ENCODE data around the gene PAX8.
A peak's percentile ranks its signal among the peaks of the same experiment; 100 is the strongest.

Gene PAX8

DNA sequence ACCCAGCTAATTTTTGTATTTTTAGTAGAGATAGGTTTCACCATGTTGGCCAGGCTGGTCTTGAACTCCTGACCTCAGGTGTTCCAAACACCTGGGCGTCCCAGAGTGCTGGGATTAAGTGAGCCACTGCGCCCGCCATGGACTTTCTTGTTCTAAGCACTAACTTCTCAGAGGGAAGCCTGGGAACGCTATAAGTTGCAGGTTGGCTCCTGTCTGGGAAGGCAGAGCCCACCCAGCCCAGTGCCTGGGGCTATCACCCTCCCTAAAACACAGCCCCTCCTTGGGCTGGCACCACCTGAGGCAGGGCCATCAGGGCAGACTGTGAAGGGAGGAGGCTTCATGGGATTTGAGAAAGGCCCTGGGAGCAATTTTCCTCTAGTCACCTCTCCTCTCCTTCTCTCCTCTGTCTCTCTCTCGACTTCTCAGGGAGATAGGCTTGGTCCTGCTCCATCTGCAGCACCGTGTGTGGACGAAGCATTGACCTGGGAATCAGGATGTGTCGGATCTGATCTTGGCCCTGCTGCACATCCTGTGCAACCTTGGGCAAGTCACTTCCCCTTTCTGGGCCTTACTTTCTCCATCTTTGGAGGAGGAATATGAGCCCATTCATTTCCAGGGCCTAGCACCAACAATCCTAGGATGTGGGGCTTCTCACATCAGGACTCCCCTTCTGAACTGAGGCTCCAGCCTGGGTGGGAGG lies 94.0 kb downstream of the PAX8 start:
- peaks cover 37% of the 10 kb centered on the region for H3K36me3 ChIP-seq (ENCODE audit: control insufficient read depth, insufficient read depth, low read length)
- H3K27me3 ChIP-seq (replicated peaks; ENCODE audit: control insufficient read depth, insufficient read depth, low read length, poor library complexity, severe bottlenecking): no peaks in the 10 kb centered on the region
- no peak for DNase-seq
- H3K9me3 ChIP-seq (ENCODE audit: control insufficient read depth, low read length): no peaks in the 10 kb centered on the region
- H3K4me1 ChIP-seq (ENCODE audit: control insufficient read depth, insufficient read depth, low read length, poor library complexity, severe bottlenecking): peaks cover 55% of the 10 kb centered on the region
- H3K27ac ChIP-seq (ENCODE audit: insufficient read depth, low read length, poor library complexity, severe bottlenecking): peak overlapping the region; percentile 15
- no peak overlapping the region for H3K4me3 ChIP-seq (ENCODE audit: insufficient read depth, low read depth, low read length, poor library complexity, severe bottlenecking)

DNA sequence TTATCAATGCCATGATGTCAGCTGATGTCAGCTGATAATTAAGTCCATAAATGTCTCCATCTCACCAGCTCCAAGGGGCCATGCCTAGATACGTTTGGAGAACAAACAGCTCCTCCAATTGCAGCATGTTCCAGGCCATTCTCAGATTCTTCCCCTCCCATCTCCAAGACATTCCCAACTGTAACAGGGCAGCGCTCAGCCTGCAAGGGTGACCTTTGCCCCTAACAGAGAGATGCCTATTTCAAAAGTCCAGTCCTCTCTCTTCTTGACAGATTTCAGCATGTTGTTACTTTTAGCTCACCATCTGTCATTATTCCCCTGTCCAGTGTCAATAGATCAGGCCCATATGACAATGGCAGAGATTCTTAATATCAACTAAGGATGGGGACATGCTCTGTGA lies 95.0 kb downstream of the PAX8 start:
- DNase-seq: no peak
- no peaks in the 10 kb centered on the region for H3K9me3 ChIP-seq (ENCODE audit: control insufficient read depth, low read length)
- peaks cover 65% of the 10 kb centered on the region for H3K4me1 ChIP-seq (ENCODE audit: control insufficient read depth, insufficient read depth, low read length, poor library complexity, severe bottlenecking)
- H3K27ac ChIP-seq (ENCODE audit: insufficient read depth, low read length, poor library complexity, severe bottlenecking): no peak overlapping the region
- no peak overlapping the region for H3K4me3 ChIP-seq (ENCODE audit: insufficient read depth, low read depth, low read length, poor library complexity, severe bottlenecking)
- H3K36me3 ChIP-seq (ENCODE audit: control insufficient read depth, insufficient read depth, low read length): peaks cover 37% of the 10 kb centered on the region
- no peaks in the 10 kb centered on the region for H3K27me3 ChIP-seq (replicated peaks; ENCODE audit: control insufficient read depth, insufficient read depth, low read length, poor library complexity, severe bottlenecking)

DNA sequence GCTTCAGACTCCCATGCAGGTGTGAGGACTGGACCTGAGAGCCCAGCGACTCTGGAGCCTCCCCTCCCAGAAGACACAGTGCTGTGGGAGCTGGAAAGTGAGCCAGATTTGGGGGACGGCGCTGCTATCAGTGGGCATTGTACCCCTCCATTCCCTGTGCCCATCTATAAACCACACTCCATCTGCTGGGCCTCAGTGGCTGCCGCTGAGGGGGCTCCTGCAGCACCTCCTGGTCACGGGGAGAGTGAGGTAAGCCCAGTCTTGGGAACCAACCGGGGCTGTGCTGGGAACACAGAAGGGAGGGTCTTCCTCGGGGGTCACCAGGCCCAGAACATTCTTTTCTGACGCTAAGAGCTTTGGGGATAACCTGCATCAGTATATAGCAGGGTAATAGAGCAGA lies 95.5 kb downstream of the PAX8 start:
- Histone ChIP-seq H3K36me3 (ENCODE audit: control insufficient read depth, insufficient read depth, low read length) (peaks cover 37% of the 10 kb centered on the region), H3K4me1 (ENCODE audit: control insufficient read depth, insufficient read depth, low read length, poor library complexity, severe bottlenecking) (peaks cover 69% of the 10 kb centered on the region), H3K27me3 (replicated peaks; ENCODE audit: control insufficient read depth, insufficient read depth, low read length, poor library complexity, severe bottlenecking) (no peaks in the 10 kb centered on the region), H3K27ac (ENCODE audit: insufficient read depth, low read length, poor library complexity, severe bottlenecking) (no peak overlapping the region), H3K9me3 (ENCODE audit: control insufficient read depth, low read length) (no peaks in the 10 kb centered on the region), H3K4me3 (ENCODE audit: insufficient read depth, low read depth, low read length, poor library complexity, severe bottlenecking) (no peak overlapping the region)
- no peak for DNase-seq

GRCh38 chr2:113182471-113183260 lies 96.1 kb downstream of the PAX8 start:
- Histone ChIP-seq H3K4me3 (ENCODE audit: insufficient read depth, low read depth, low read length, poor library complexity, severe bottlenecking) (no peak overlapping the region), H3K27ac (ENCODE audit: insufficient read depth, low read length, poor library complexity, severe bottlenecking) (no peak overlapping the region), H3K36me3 (ENCODE audit: control insufficient read depth, insufficient read depth, low read length) (peaks cover 39% of the 10 kb centered on the region), H3K9me3 (ENCODE audit: control insufficient read depth, low read length) (no peaks in the 10 kb centered on the region), H3K27me3 (replicated peaks; ENCODE audit: control insufficient read depth, insufficient read depth, low read length, poor library complexity, severe bottlenecking) (no peaks in the 10 kb centered on the region), H3K4me1 (ENCODE audit: control insufficient read depth, insufficient read depth, low read length, poor library complexity, severe bottlenecking) (peaks cover 69% of the 10 kb centered on the region)
- DNase-seq: no peak

DNA sequence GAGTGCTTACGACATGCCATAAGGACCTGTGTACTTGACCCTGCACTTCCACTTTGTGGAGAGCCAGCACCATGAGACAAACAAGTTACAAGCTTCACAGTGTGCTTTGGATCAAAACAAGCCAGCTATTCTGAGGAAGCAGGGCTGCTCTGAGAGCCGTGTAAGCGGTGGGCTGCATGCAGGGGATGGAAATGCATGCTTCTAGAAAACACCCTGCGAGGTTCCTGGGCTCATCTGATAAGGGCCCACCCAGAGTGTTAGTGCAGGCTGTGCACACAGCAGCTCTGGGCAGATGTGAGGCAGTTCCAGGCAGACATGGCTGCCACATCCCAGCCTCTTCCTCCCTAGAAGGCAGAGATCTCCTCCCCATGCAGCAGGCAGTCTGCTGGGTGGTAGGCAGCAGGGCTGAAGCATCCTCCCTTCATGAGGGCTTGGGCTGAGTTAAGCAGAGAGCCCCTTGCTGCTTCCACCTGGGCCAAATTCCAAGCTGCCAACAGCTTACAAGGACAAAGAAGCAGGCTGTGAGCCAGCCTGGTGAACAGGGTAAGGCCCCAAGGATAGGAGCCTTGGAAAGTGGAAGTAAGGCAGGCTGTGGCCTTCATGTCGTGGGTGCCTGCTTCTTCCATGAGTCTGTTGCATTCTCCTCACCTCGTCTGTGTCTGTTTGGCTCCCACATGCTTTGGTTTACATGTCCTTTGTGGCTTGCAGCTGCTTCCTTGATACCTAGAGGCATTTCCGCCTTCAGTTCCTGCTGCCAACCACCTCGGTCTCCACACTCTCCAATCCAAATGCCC lies 97.3 kb downstream of the PAX8 start:
- Histone ChIP-seq H3K9me3 (ENCODE audit: control insufficient read depth, low read length) (no peaks in the 10 kb centered on the region), H3K27ac (ENCODE audit: insufficient read depth, low read length, poor library complexity, severe bottlenecking) (peak overlapping the region; percentile 29), H3K4me3 (ENCODE audit: insufficient read depth, low read depth, low read length, poor library complexity, severe bottlenecking) (no peak overlapping the region), H3K27me3 (replicated peaks; ENCODE audit: control insufficient read depth, insufficient read depth, low read length, poor library complexity, severe bottlenecking) (no peaks in the 10 kb centered on the region), H3K36me3 (ENCODE audit: control insufficient read depth, insufficient read depth, low read length) (peaks cover 44% of the 10 kb centered on the region), H3K4me1 (ENCODE audit: control insufficient read depth, insufficient read depth, low read length, poor library complexity, severe bottlenecking) (peaks cover 79% of the 10 kb centered on the region)
- no peak for DNase-seq

- peaks cover 83% of the 10 kb centered on the region for H3K4me1 ChIP-seq (ENCODE audit: control insufficient read depth, insufficient read depth, low read length, poor library complexity, severe bottlenecking)
- peaks cover 37% of the 10 kb centered on the region for H3K36me3 ChIP-seq (ENCODE audit: control insufficient read depth, insufficient read depth, low read length)
- no peak overlapping the region for H3K4me3 ChIP-seq (ENCODE audit: insufficient read depth, low read depth, low read length, poor library complexity, severe bottlenecking)
- no peak for DNase-seq
- H3K27ac ChIP-seq (ENCODE audit: insufficient read depth, low read length, poor library complexity, severe bottlenecking): peak overlapping the region; percentile 52
- H3K27me3 ChIP-seq (replicated peaks; ENCODE audit: control insufficient read depth, insufficient read depth, low read length, poor library complexity, severe bottlenecking): no peaks in the 10 kb centered on the region
- H3K9me3 ChIP-seq (ENCODE audit: control insufficient read depth, low read length): no peaks in the 10 kb centered on the region
Observed at GRCh38 chr2:113180131-113180946, 98.4 kb downstream of the PAX8 start.

- DNase-seq: no peak
- H3K4me1 ChIP-seq (ENCODE audit: control insufficient read depth, insufficient read depth, low read length, poor library complexity, severe bottlenecking): peaks cover 85% of the 10 kb centered on the region
- no peak overlapping the region for H3K4me3 ChIP-seq (ENCODE audit: insufficient read depth, low read depth, low read length, poor library complexity, severe bottlenecking)
- no peaks in the 10 kb centered on the region for H3K27me3 ChIP-seq (replicated peaks; ENCODE audit: control insufficient read depth, insufficient read depth, low read length, poor library complexity, severe bottlenecking)
- H3K36me3 ChIP-seq (ENCODE audit: control insufficient read depth, insufficient read depth, low read length): peaks cover 31% of the 10 kb centered on the region
- H3K27ac ChIP-seq (ENCODE audit: insufficient read depth, low read length, poor library complexity, severe bottlenecking): peak overlapping the region; percentile 52
- no peaks in the 10 kb centered on the region for H3K9me3 ChIP-seq (ENCODE audit: control insufficient read depth, low read length)
Observed at GRCh38 chr2:113179446-113180045, 99.2 kb downstream of the PAX8 start.

- Histone ChIP-seq H3K27me3 (replicated peaks; ENCODE audit: control insufficient read depth, insufficient read depth, low read length, poor library complexity, severe bottlenecking) (no peaks in the 10 kb centered on the region), H3K9me3 (ENCODE audit: control insufficient read depth, low read length) (no peaks in the 10 kb centered on the region), H3K27ac (ENCODE audit: insufficient read depth, low read length, poor library complexity, severe bottlenecking) (peak overlapping the region; percentile 52), H3K36me3 (ENCODE audit: control insufficient read depth, insufficient read depth, low read length) (peaks cover 28% of the 10 kb centered on the region), H3K4me3 (ENCODE audit: insufficient read depth, low read depth, low read length, poor library complexity, severe bottlenecking) (peak overlapping the region; percentile 6), H3K4me1 (ENCODE audit: control insufficient read depth, insufficient read depth, low read length, poor library complexity, severe bottlenecking) (peaks cover 91% of the 10 kb centered on the region)
- DNase-seq: peak in 2 of 3 donors; percentile 35 to 46
Observed at GRCh38 chr2:113178891-113179290, 99.8 kb downstream of the PAX8 start.

DNA sequence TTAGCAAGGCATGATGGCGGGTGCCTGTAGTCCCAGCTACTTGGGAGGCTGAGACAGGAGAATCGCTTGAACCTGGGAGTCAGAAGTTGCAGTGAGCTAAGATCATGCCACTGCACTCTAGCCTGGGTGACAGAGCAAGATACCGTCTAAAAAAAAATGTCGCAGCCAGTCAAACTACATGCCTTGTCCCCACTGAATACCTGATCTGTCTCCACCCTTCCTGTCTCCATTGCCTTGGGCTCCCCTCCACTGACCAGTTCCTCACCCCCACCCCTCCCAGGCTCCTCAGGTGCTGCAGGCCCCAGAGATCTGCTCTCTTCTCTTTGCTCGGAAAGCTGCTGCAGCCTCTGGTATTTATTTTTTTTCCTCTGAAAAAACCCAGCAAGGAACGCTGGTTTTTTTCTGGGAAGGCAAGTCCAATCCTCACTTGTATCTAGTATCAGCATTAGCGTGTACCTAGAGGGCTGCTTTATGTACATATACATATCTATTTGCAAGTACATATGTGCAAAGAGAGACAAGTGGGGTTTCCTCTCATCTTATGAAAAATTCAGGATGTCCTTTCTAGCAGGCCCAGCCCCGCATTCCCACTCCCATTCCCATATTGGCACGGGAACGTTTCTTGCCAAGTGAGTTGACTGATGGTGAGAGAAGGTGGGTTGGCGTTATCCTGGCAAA lies 100.5 kb downstream of the PAX8 start:
- no peak for DNase-seq
- H3K27ac ChIP-seq (ENCODE audit: insufficient read depth, low read length, poor library complexity, severe bottlenecking): peak overlapping the region; percentile 52
- H3K4me1 ChIP-seq (ENCODE audit: control insufficient read depth, insufficient read depth, low read length, poor library complexity, severe bottlenecking): peaks cover 91% of the 10 kb centered on the region
- no peaks in the 10 kb centered on the region for H3K27me3 ChIP-seq (replicated peaks; ENCODE audit: control insufficient read depth, insufficient read depth, low read length, poor library complexity, severe bottlenecking)
- H3K36me3 ChIP-seq (ENCODE audit: control insufficient read depth, insufficient read depth, low read length): peaks cover 21% of the 10 kb centered on the region
- H3K9me3 ChIP-seq (ENCODE audit: control insufficient read depth, low read length): no peaks in the 10 kb centered on the region
- H3K4me3 ChIP-seq (ENCODE audit: insufficient read depth, low read depth, low read length, poor library complexity, severe bottlenecking): no peak overlapping the region

All from effector memory CD4-positive, alpha-beta T cell (primary cell).